HepG2 (cell line): Measurements from ENCODE around the gene RPLP2. TPM values are rescaled to one million over a fixed set of nuclear protein-coding genes. Genes with fewer than 3 reads are reported as not detected.
A peak's percentile ranks its signal among the peaks of the same experiment; 100 is the strongest.

Experiments
- ATAC-seq: fragments of 200-7000 bp; cut with Tn5 transposase; 3 replicates; pipeline ENCODE4 v1.9.1; 2020; ENCODE audit warnings: mild to moderate bottlenecking, moderate library complexity
- BruUV-seq: library from RNA; stranded (reverse); fragments of 400-500 nt; replicated peaks from 2 replicates; lab custom pipeline; 2021; lab: Mats Ljungman, UMichigan
- CTCF ChIA-PET: fragments of 300-600 bp; formaldehyde crosslinking; extraction: SDS; loops from one replicate; lab custom pipeline; 2021; ENCODE audit warnings: low total read pairs, inconsistent platforms, low intra/inter-chr PET ratio; lab: Yijun Ruan, JAX
- POLR2A ChIA-PET: fragments of 350-600 bp; sonication (Branson Sonifier 250); formaldehyde crosslinking; loops from one replicate; lab custom pipeline; 2020; ENCODE audit warnings: antibody characterized with exemption, inconsistent platforms; lab: Yijun Ruan, JAX
- DNase-seq: peaks from one replicate; pipeline ENCODE4 v3.0.0-alpha.2; 2015; ENCODE audit warnings: low spot score
- FAIRE-seq: peaks from 3 replicates; lab custom pipeline; 2011; peaks lifted over from hg19 to GRCh38; lab: Jason Lieb, UNC
- H2AFZ ChIP-seq: one replicate; pipeline ENCODE4 v1.6.1; 2011; ENCODE audit warnings: low read length, inconsistent platforms
- H3K27ac ChIP-seq: fragments of 300-600 bp; 3 replicates; pipeline ENCODE4 v1.8.0; 2011; ENCODE audit warnings: mixed run types, mild to moderate bottlenecking, mixed read lengths, low read length, inconsistent platforms; ENCODE audit not compliant: insufficient read depth; ENCODE audit errors: extremely low read length
- H3K27me3 ChIP-seq, 2 experiments: fragments of 200-600 bp in 1 of 2; 2 replicates in 1 of 2; 3 replicates in 1 of 2; pipeline versions ENCODE4 v1.6.0 to v1.8.0; 2011; ENCODE audit warnings: low read length in 2 of 2, mild to moderate bottlenecking in 2 of 2, moderate library complexity in 2 of 2, inconsistent platforms in 1 of 2; ENCODE audit not compliant: insufficient read depth in 2 of 2, control insufficient read depth in 1 of 2
- H3K36me3 ChIP-seq, 2 experiments: fragments of 200-600 bp in 1 of 2; replicated peaks in 1 of 2; 2 replicates in 1 of 2; 3 replicates in 1 of 2; pipeline versions ENCODE4 v1.5.1 to v1.8.0; 2011; ENCODE audit warnings: low read length in 2 of 2, inconsistent platforms in 1 of 2; ENCODE audit not compliant: insufficient read depth in 2 of 2, control insufficient read depth in 1 of 2
- H3K4me1 ChIP-seq: 2 replicates; pipeline ENCODE4 v1.5.1; 2012; ENCODE audit warnings: low read length, inconsistent platforms; ENCODE audit not compliant: insufficient read depth
- H3K4me2 ChIP-seq: 2 replicates; pipeline ENCODE4 v1.6.0; 2011; ENCODE audit warnings: low read depth, low read length, inconsistent platforms
- H3K4me3 ChIP-seq, 3 experiments: fragments of 200-600 bp in 1 of 3; sonication (generic), shearing (Covaris generic) in 1 of 3; replicated peaks in 1 of 3; 2 replicates each; pipeline ENCODE4 v1.5.1; 2011 to 2016; ENCODE audit warnings: low read length in 3 of 3, inconsistent platforms in 2 of 3, low read depth in 2 of 3, mild to moderate bottlenecking in 2 of 3, control low read depth in 1 of 3, mixed read lengths in 1 of 3; ENCODE audit not compliant: insufficient read depth in 1 of 3
- H3K79me2 ChIP-seq: one replicate; pipeline ENCODE4 v1.6.1; 2011; ENCODE audit warnings: low read length, inconsistent platforms; ENCODE audit not compliant: insufficient read depth
- H3K9ac ChIP-seq: 2 replicates; pipeline ENCODE4 v1.6.0; 2011; ENCODE audit warnings: mild to moderate bottlenecking, low read depth, low read length, inconsistent platforms; ENCODE audit not compliant: insufficient read depth
- H3K9me3 ChIP-seq: 2 replicates; pipeline ENCODE4 v1.5.1; 2012; ENCODE audit warnings: mild to moderate bottlenecking, low read length
- H4K20me1 ChIP-seq: 2 replicates; pipeline ENCODE4 v1.6.0; 2011; ENCODE audit warnings: inconsistent platforms, mild to moderate bottlenecking, low read length, moderate library complexity; ENCODE audit not compliant: insufficient read depth
- DMTF1 ChIP-seq: sonication (generic); formaldehyde crosslinking; IDR thresholded peaks from 2 replicates; pipeline ENCODE4 v1.4.0; 2020; ENCODE audit warnings: mild to moderate bottlenecking, missing genetic modification reagents
- DNMT3B ChIP-seq: conservative IDR thresholded peaks from 2 replicates; pipeline ENCODE4 v1.6.1; 2016; ENCODE audit warnings: missing biosample characterization, control low read depth
- ETV5 ChIP-seq: IDR thresholded peaks from 2 replicates; pipeline ENCODE4 v1.6.1; 2018; ENCODE audit warnings: missing biosample characterization, missing genetic modification reagents, inconsistent platforms, borderline replicate concordance
- GATAD1 ChIP-seq: IDR thresholded peaks from 2 replicates; pipeline ENCODE4 v1.6.1; 2016; ENCODE audit warnings: missing genetic modification reagents, missing compliant biosample characterization
- MED8 ChIP-seq: sonication (generic); formaldehyde crosslinking; IDR thresholded peaks from 2 replicates; pipeline ENCODE4 v1.8.1; 2023; ENCODE audit warnings: mild to moderate bottlenecking, missing genetic modification reagents; ENCODE audit not compliant: insufficient replicate concordance
- MIER2 ChIP-seq: IDR thresholded peaks from 2 replicates; pipeline ENCODE4 v1.6.1; 2016; ENCODE audit warnings: missing biosample characterization, missing genetic modification reagents
- PHF21A ChIP-seq: sonication (generic); formaldehyde crosslinking; IDR thresholded peaks from 2 replicates; pipeline ENCODE4 v1.5.0; 2020; ENCODE audit warnings: mild to moderate bottlenecking, missing genetic modification reagents
- POLR2G ChIP-seq: fragments of 200-400 bp; formaldehyde crosslinking; IDR thresholded peaks from 2 replicates; pipeline ENCODE4 v1.6.1; 2018; ENCODE audit warnings: mild to moderate bottlenecking, low read depth, low read length, moderate library complexity
- ZBTB4 ChIP-seq: sonication (generic); formaldehyde crosslinking; IDR thresholded peaks from 2 replicates; pipeline ENCODE4 v1.4.0; 2020; ENCODE audit warnings: missing genetic modification reagents, mild to moderate bottlenecking, borderline replicate concordance
- ZNF333 ChIP-seq: sonication (generic); formaldehyde crosslinking; IDR thresholded peaks from 2 replicates; pipeline ENCODE4 v1.4.0; 2020; ENCODE audit warnings: mild to moderate bottlenecking, missing genetic modification reagents, borderline replicate concordance
- ZNF576 ChIP-seq: sonication (generic); formaldehyde crosslinking; IDR thresholded peaks from 2 replicates; pipeline ENCODE4 v1.4.0; 2020; ENCODE audit warnings: mild to moderate bottlenecking, missing genetic modification reagents
- ZNF660 ChIP-seq: sonication (generic); formaldehyde crosslinking; IDR thresholded peaks from 2 replicates; pipeline ENCODE4 v1.5.1; 2020; ENCODE audit warnings: mild to moderate bottlenecking, low read depth, missing genetic modification reagents, borderline replicate concordance
- ZNF710 ChIP-seq: sonication (generic); formaldehyde crosslinking; IDR thresholded peaks from 2 replicates; pipeline ENCODE4 v1.5.0; 2020; ENCODE audit warnings: mild to moderate bottlenecking, missing genetic modification reagents, borderline replicate concordance
- ZNF768 ChIP-seq: sonication (generic); formaldehyde crosslinking; IDR thresholded peaks from 2 replicates; pipeline ENCODE4 v1.4.0; 2020; ENCODE audit warnings: missing genetic modification reagents
- ZNF883 ChIP-seq: sonication (generic); formaldehyde crosslinking; IDR thresholded peaks from 2 replicates; pipeline ENCODE4 v1.5.1; 2020; ENCODE audit warnings: mild to moderate bottlenecking, missing genetic modification reagents; ENCODE audit errors: not compliant biosample characterization
- WGBS: methylation state at CpG from one replicate; pipeline ENCODE4 v1.1.6; 2017; ENCODE audit warnings: low lambda C conversion rate; 5-methylcytosine and 5-hydroxymethylcytosine counted together
- in situ Hi-C: cut with HindIII; loops from 2 replicates; pipeline ENCODE4 v1.10.0; 2017; ENCODE audit warnings: low pct_unique_long_range_greater_than_20kb; ENCODE audit not compliant: extremely low pct_ligation_motif_present
- intact Hi-C: fragments of 100-400 bp; cut with micrococcal nuclease; formaldehyde crosslinking; loops from one replicate; pipeline ENCODE4 v1.10.0; 2022; ENCODE audit not compliant: unreplicated experiment
- polyA plus RNA-seq, 8 experiments: library from polyadenylated mRNA; depleted of rRNA in 3 of 8; stranded (reverse) in 7 of 8; unstranded in 1 of 8; fragments of >200 nt; fragmentation: Illumina TruSeq in 4 of 8; extraction: Trizol in 4 of 8; gene quantifications; 2 replicates each; pipeline versions ENCODE4 v1.2.1 to v1.2.3, GENCODE V29; 2011 to 2016; ENCODE audit warnings: low read depth in 4 of 8, missing spikeins in 1 of 8, mixed read lengths in 1 of 8; ENCODE audit not compliant: insufficient read depth in 1 of 8
- total RNA-seq, 5 experiments: library from RNA; depleted of rRNA; stranded (reverse); fragments of >200 nt; fragmentation: Illumina TruSeq; extraction: Trizol; gene quantifications; 2 replicates each; pipeline ENCODE4 v1.2.3, GENCODE V29; 2016; ENCODE audit warnings: low read depth in 1 of 5

The RPLP2 gene
- total and polyA plus RNA-seq, 2 of the 13 experiments (the other 11 are each of a cell fraction or from before 2014, with no cell fraction given), result 978 to 2,106 TPM

- FAIRE-seq, result no peak
- H2AFZ ChIP-seq, result no peak overlapping the region
- no peaks in the 10 kb centered on the region for H3K27me3 ChIP-seq
- H3K79me2 ChIP-seq, result peaks cover 11% of the 10 kb centered on the region
- H3K36me3 ChIP-seq, result peaks cover 0 to 4% of the 10 kb centered on the region in 2 experiments; a peak in 1 of 5 replicates
- no peak overlapping the region for H3K27ac ChIP-seq
- peaks cover 83% of the 10 kb centered on the region for H3K4me1 ChIP-seq
- POLR2A ChIA-PET, result interaction anchor here (2.4 to 16.1 kb wide), 3 partner anchors 11 to 21 kb away, joined by 18 to 264 read pairs (median 141); partner anchors contain the start of genes PNPLA2, POLR2L, RPLP2 and TSPAN4
- no peak for ATAC-seq
- CTCF ChIA-PET, result no interaction called here
- in situ Hi-C loops (no loop called here), intact Hi-C loops (no loop called here)
- no peaks in the 10 kb centered on the region for H3K9me3 ChIP-seq
- DNase-seq, result no peak
- WGBS, result 65% methylated on average over 18 of the region's 39 CpGs
- H4K20me1 ChIP-seq, result peaks cover 6% of the 10 kb centered on the region; the same call in 1 of the 2 replicates
- H3K4me3 ChIP-seq, result peak overlapping the region in 2 of 3 experiments; percentile 23 to 75; a peak in 3 of 6 replicates
- no peak overlapping the region for H3K9ac ChIP-seq
- H3K4me2 ChIP-seq, result peak overlapping the region; percentile 78
- no TSS peak for BruUV-seq
- no peak for TF ChIP-seq ETV5 (CRISPR knock-in tag)
- peak; percentile 25; the same call in 1 of the 2 replicates for TF ChIP-seq ZNF333
- no peak for TF ChIP-seq DNMT3B (CRISPR knock-in tag)
- TF ChIP-seq GATAD1 (CRISPR knock-in tag), result no peak
- no peak for TF ChIP-seq ZNF660 (CRISPR knock-in tag)
- no peak for TF ChIP-seq POLR2G
- peak; percentile 28; the same call in 1 of the 2 replicates for TF ChIP-seq ZNF576 (CRISPR knock-in tag)
- TF ChIP-seq MED8, result peak; percentile 34
- TF ChIP-seq ZBTB4 (CRISPR knock-in tag), result 0 out of 2 replicates have a peak, but pooled peaks have one; percentile 24
- TF ChIP-seq MIER2, result no peak
- no peak for TF ChIP-seq DMTF1 (CRISPR knock-in tag)
- no peak for TF ChIP-seq ZNF883 (CRISPR knock-in tag)
- TF ChIP-seq PHF21A (CRISPR knock-in tag), result 0 out of 2 replicates have a peak, but pooled peaks have one; percentile 4
- 0 out of 2 replicates have a peak, but pooled peaks have one; percentile 8 for TF ChIP-seq ZNF768 (CRISPR knock-in tag)
- 0 out of 2 replicates have a peak, but pooled peaks have one; percentile 34 for TF ChIP-seq ZNF710 (CRISPR knock-in tag)
Observed at GRCh38 chr11:829847-830294, 20.1 kb downstream of the RPLP2 start.
